HG03575 (cell line): ENCODE measurements around the gene TSPAN3.

ENCODE experiments used
- ATAC-seq: cut with Tn5 transposase; IDR thresholded peaks from one replicate; pipeline ENCODE4 v1.9.1; 2021; ENCODE audit not compliant: unreplicated experiment, insufficient number of reproducible peaks, low FRiP score; ENCODE audit errors: extremely low read depth

The TSPAN3 gene

DNA sequence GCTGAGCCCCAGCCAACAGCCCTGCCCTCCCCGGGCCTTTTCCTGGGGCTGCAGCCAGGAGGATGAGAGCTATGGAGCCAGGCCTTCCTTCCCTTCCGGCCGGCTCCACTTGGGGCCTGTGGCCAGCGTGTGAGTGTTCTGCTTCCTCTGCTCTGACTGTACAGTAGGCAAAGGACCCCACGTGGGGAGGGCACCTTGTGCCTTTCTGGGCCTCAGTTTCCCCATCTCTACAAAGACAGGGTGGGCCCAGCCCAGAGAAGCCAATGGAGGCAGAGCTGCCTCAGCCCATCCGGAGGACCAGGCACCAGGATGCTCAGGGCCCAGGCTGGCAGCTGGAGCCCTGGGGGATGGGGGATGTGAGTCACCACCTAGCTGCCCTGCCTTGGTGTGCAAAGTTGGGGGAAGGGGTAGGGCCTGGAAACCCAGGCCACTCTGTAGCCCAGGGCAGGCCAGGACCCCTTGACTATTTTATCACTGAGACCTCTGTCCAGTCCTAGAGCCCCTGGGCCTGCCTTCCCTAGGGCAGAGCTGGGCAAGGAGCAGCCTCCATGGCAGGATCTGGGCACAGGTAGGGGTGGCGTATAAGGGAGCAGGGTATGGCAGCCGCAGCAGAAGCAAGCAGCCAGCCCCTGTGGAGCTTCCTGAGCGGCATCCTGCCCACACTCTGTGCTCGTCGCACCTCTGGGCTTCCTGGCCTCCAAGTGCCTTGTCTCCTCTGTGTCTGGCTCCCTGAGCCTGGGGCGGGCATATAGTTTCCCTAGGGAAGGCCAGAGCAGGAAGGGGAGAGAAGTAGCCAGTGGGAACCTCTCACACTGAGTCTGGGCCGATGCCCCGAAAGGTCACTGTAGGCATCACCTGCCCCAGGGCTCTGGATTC is 74.1 kb downstream of the TSPAN3 start:
- ATAC-seq: no peak

GRCh38 chr15:76996076-76996525 is 74.8 kb downstream of the TSPAN3 start:
- ATAC-seq: no peak

DNA sequence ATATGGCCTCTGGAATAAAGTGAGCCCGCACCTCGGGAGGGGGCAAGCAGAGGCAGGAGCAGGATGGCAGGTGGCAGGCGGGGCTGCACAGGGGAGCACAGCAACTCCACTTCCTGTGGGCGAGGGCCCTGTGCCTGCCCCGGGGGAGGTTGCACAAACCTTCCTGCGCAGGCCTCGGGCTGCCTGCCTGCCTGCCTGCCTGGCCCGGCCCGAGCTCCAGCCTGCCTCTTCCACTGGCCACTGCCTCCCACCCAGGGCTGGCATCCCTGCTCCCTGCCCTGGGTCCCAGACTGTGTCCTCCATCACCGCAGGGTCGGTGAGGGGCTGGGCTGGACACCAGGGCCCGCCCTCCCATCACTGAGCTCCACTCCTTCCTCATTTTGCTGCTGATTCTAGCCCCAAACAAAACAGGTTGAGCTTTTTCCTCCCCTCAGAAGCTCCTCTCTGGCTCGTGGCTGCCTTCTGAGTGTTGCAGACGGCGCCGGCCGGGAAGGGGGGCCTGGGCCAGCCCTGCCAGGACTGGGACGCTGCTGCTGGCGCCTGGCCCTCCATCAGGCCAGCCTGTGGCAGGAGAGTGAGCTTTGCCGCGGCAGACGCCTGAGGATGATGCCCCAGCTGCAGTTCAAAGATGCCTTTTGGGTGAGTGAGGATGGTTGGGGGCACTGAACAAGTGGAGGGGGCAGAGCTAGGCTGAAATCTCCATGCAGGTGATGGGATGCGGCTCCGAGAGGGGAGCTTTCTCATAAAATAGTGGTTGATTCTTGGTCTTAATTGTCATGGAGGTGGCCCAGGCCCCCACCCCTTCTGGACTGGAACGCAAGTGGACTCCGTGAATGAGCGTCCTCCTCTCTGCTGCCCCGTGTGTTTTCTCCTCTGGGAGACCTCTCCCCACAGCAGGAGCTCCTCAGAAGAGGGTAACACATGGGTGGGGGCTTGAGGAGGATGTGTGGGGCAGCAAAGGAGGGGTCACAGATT is 75.7 kb downstream of the TSPAN3 start, which contains the start of gene PSTPIP1:
TSS of gene PSTPIP1 (plus strand) at position 156 of the 975 bp plus-strand sequence. CDS start at position 604, 448 bp downstream.
- ATAC-seq: no peak

DNA sequence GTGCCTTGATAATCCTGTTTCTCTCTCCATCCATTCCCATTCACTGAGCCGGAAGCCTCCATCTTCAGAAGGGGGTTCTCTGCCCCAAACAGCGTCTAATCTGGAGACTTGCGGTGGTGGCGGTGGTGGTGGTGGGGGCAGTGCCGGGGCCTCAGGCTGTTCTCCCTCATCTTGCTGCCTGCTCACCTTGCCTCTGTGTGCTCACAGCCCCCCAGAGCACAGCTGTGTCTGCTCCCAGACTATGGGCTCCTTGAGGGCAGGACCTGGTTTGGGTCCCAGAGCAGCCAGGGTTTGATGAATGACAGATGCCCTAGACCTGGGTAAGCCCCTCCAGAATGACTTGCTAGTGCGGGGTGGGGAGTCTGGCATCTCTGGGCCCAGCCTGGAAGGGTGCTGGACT is 76.4 kb downstream of the TSPAN3 start:
- no peak for ATAC-seq

DNA sequence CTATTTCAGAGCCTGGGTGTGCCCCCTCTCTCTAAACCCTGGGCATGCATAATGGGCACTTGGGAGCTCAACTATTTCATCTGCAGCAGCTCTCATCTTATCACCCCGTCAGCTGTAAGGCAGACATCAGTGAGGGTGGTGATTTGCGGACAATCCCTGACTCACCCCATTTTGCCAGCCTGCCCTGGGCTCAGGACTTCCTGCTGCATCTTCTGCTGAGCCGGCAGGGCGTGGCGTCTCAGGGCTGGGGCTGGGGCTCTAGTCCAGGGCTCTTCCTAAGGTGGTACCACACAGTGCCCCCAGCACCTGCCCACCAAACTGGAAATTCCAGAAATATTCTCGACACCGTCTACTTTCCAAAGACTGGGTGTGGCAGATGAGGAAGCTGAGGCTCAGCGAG is 76.9 kb downstream of the TSPAN3 start:
- ATAC-seq: no peak

DNA sequence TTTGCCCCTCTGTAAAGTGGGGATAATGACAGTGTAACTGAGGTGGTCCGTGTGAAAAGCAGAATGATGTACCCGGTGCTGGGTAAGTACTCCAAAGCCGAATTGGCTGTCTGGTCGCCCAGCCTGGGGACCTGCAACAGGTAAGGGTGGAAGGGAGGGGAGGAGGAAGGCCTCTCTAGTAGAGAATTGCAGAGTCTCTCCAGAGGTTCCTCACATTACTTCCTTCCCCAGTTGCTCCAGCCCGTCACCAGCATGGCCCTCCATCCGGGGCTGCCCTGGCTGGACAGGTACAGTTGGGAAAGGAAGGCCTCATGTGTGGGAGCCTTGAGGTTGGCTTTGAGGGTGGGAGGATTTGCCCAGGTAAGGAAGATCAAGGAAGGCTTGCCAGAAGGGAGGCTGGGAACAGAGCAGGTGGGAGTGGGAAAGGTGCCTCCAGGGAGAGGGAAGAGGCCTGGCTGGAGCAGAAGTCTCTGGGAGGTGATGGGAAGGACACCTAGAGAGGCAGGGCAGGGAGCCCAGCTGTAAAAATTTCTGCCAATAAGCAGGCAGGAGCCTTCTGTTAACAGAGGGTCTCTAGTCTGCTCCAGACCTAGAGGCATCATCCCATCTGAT is 77.7 kb downstream of the TSPAN3 start:
- ATAC-seq: no peak

DNA sequence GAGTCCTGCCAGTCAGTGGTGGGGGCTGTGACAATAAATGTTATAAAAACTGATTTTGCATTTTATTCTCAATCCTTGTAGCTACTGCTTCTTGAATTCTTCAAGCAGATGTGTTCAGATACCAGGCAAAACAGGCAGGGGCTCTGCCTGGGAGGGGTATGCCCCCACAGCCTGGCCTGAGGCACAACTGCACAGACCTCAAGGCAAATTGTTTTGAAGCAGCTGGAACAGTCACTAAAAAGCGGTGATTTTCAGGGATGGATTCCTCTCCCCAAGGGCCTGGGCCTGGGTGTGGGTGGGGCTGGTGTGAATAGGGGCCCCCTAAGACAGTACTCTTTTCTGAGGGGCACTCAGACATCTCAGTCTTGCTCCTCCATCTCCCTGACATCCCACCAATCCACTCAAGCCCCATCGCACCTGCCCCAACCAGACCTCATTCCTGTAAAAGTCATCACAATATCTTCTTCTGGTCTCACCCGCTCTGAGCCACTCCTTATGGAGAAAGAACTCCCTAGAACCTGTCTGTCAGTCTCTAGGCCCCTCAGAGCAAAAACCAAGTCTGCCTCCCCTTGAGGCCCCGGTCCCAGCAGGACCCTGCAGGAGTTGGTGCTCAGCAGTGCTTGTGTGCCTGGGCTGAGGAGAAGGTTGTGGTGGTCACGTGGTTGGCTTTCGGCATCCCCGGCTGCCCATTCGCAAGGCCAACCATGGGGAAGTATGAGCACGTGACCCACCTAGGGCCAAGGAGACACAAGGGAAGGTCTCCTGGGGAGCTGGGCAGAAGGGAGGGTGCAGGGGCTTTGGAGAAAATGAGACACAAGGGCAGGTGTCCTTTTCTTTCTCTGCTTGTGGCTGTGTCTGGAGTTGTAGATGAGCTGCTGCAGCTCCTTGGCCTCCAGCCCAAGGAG is 78.9 kb downstream of the TSPAN3 start:
- no peak for ATAC-seq
